GM21526 (cell line): ENCODE results near the gene ZNF586.
"Not testable (repeated sequence)": the region's sequence is repeated elsewhere in the genome, so short reads cannot be mapped to it uniquely, and the experiment has no call there.

Experiments
- ATAC-seq: cut with Tn5 transposase; IDR thresholded peaks from one replicate; pipeline ENCODE4 v1.9.1; 2021; ENCODE audit warnings: moderate library complexity; ENCODE audit not compliant: unreplicated experiment, low FRiP score

ZNF586 gene

GRCh38 chr19:57821095-57821494 lies 51.6 kb downstream of the ZNF586 start:
- not testable (repeated sequence) for ATAC-seq

GRCh38 chr19:57821501-57821900 lies 52.0 kb downstream of the ZNF586 start:
- ATAC-seq: not testable (repeated sequence)

GRCh38 chr19:57823155-57823554 lies 53.7 kb downstream of the ZNF586 start:
- not testable (repeated sequence) for ATAC-seq

- ATAC-seq: not testable (repeated sequence)
Measured at GRCh38 chr19:57823608-57824007, 54.1 kb downstream of the ZNF586 start.

GRCh38 chr19:57825511-57825910 lies 56.0 kb downstream of the ZNF586 start:
- no peak for ATAC-seq

GRCh38 chr19:57829316-57829715 lies 59.8 kb downstream of the ZNF586 start:
- no peak for ATAC-seq

- ATAC-seq: no peak
Measured at GRCh38 chr19:57830071-57830602, 60.7 kb downstream of the ZNF586 start, which contains the start of gene ZNF587B. ZNF587B (plus strand) TSS chr19:57830299; CDS start chr19:57830529, 230 bp downstream.
